ENCODE data around the gene SORCS2.

The SORCS2 gene

DNA sequence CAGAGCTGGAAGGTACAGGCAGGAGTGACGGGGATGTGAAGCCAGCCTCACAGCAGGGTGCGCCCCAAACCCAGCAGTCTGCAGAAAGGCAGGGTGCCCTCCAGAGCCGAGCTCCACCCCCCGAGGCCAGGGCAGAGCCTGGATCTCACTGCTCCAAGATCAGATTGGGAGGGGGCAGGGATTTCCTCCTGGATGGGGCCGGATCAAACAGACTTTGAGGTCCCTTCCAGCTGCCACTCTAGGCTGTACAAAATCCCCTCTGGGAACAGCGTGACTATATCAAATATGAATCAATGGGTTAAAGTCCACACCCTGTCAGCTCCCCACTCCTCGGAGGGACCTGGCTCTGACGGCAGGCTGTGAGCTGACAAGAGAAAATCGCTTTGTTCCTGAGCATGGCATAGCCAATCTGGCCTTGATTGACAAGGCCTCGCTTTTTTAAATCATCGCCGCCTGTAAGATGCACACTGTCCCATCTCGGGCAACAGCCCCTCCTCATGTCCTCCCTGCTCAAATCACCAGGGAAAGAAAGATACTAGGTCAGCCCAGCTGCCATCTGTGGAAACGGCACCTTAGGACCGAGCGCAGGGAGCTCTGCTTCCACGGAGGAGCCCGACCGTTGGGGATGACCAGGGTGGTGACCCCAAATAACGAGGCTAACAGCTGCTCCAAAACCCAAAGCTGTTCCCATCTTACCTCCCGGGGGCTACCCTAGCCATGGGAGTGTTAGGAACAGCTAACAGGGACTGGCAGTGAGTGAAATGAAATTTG lies 202.5 kb downstream of the SORCS2 start:
- DNase-seq (ENCODE audit: low spot score): no peak
- in situ Hi-C loops (cut with MboI; ENCODE audit: low sequenced_read_pairs, unreplicated experiment): no loop called here
- TF ChIP-seq CTCF (IDR thresholded peaks at IDR 0.05; ENCODE audit: borderline replicate concordance, control extremely low read depth, extremely low read depth, insufficient read depth, missing control alignments): no peak

DNA sequence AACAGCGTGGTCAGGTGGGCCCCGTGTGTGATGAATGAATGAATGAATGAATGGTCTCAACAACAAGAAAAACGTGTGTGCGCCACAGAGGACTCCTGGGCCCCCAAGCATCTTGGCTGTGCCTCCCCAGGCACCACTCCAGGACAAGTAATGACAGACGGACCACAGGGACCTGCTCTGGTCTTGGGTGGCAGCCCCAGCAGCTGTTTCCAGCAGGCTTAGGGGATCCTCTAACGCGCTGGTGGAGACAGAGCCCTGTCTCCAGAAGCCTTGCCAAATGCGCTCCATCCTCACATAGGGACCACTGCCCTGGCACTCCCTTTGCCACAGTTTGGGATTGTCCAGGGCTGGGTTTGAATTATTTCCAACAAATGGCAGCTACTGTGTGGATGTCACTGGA lies 203.3 kb downstream of the SORCS2 start:
- no peak for TF ChIP-seq CTCF (IDR thresholded peaks at IDR 0.05; ENCODE audit: borderline replicate concordance, control extremely low read depth, extremely low read depth, insufficient read depth, missing control alignments)
- in situ Hi-C loops (cut with MboI; ENCODE audit: low sequenced_read_pairs, unreplicated experiment): no loop called here
- no peak for DNase-seq (ENCODE audit: low spot score)

DNA sequence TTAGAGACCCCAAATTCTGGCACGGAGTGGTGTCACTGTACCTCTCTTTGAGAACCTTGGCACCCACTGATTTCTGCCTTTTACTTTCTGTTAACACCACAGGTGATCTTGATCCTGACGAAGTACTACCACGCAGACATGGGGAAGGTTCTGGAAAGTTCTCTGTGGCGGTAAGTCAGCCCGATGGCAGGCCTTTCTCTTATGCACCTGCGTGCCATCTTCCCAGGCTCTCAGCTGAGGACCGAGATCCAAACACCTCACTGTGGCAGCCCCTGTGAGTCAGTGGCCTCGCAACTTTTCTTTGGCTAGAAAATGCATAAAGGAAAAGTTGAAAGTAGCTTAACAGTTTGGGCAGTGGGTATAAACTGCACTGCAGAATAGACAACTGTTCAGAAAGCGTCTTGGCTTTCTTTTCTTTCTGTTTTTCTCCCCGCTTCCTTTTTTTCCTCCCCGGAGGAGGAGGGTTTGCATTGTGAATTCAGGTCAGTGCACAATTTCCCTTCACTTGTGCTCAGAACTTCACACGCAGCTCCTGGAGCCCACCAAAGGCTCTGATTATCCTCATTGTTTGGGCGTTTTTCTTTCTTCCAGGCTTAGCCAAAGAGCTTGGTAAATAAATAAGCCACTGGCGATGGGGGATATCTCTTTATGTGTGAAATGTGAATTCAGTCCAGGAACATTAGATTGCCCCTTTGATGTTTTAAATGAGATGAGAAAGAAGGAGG lies 204.0 kb downstream of the SORCS2 start:
- in situ Hi-C loops (cut with MboI; ENCODE audit: low sequenced_read_pairs, unreplicated experiment): no loop called here
- no peak for DNase-seq (ENCODE audit: low spot score)
- TF ChIP-seq CTCF (IDR thresholded peaks at IDR 0.05; ENCODE audit: borderline replicate concordance, control extremely low read depth, extremely low read depth, insufficient read depth, missing control alignments): no peak

GRCh38 chr4:7397206-7398103 lies 205.1 kb downstream of the SORCS2 start:
- no peak for DNase-seq (ENCODE audit: low spot score)
- in situ Hi-C loops (cut with MboI; ENCODE audit: low sequenced_read_pairs, unreplicated experiment): no loop called here
- no peak for TF ChIP-seq CTCF (IDR thresholded peaks at IDR 0.05; ENCODE audit: borderline replicate concordance, control extremely low read depth, extremely low read depth, insufficient read depth, missing control alignments)

DNA sequence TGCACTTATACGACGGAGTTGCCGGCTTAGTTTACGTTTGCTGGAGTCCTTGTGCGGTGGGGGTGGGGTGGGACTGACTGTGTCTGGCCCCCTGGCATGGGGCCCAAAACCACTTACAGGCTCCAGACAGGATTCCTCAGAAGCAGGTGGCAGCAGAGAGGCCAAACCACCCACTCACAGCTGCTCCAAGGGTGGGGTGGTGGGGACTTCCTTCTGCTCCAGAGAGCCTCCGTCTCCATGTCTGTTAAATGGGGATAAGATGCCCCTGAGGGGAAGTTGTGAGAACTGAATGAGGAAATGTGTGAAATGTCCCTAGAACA lies 205.7 kb downstream of the SORCS2 start:
- in situ Hi-C loops (cut with MboI; ENCODE audit: low sequenced_read_pairs, unreplicated experiment): no loop called here
- TF ChIP-seq CTCF (IDR thresholded peaks at IDR 0.05; ENCODE audit: borderline replicate concordance, control extremely low read depth, extremely low read depth, insufficient read depth, missing control alignments): no peak
- DNase-seq (ENCODE audit: low spot score): no peak

- DNase-seq (ENCODE audit: low spot score): no peak
- in situ Hi-C loops (cut with MboI; ENCODE audit: low sequenced_read_pairs, unreplicated experiment): no loop called here
- no peak for TF ChIP-seq CTCF (IDR thresholded peaks at IDR 0.05; ENCODE audit: borderline replicate concordance, control extremely low read depth, extremely low read depth, insufficient read depth, missing control alignments)
Measured at GRCh38 chr4:7398788-7399439, 206.6 kb downstream of the SORCS2 start.

All from GM13976 (cell line).